Neural crest cell (in vitro differentiated cells): Measurements from ENCODE around the gene GLB1L3. TPM values are rescaled to one million over a fixed set of nuclear protein-coding genes. Genes with fewer than 3 reads are reported as not detected.
A peak's percentile ranks its signal among the peaks of the same experiment; 100 is the strongest.

Source experiments
- DNase-seq: peaks from one replicate; pipeline ENCODE4 v3.0.0; 2021; ENCODE audit warnings: low read depth, mixed read lengths, low spot score
- H3K27ac Mint-ChIP-seq: one replicate; pipeline ENCODE4 v1.8.0; 2021; ENCODE audit warnings: mild to moderate bottlenecking, mixed read lengths; ENCODE audit not compliant: unreplicated experiment
- H3K27me3 Mint-ChIP-seq: 2 replicates; pipeline ENCODE4 v1.8.0; 2021; ENCODE audit warnings: low read depth, mild to moderate bottlenecking, mixed read lengths
- H3K36me3 Mint-ChIP-seq: 2 replicates; pipeline ENCODE4 v1.8.0; 2021; ENCODE audit warnings: low read depth, mild to moderate bottlenecking, mixed read lengths
- H3K4me1 Mint-ChIP-seq: 2 replicates; pipeline ENCODE4 v1.8.0; 2021; ENCODE audit warnings: mixed read lengths
- H3K4me3 Mint-ChIP-seq: one replicate; pipeline ENCODE4 v1.8.0; 2021; ENCODE audit warnings: mild to moderate bottlenecking, mixed read lengths
- H3K9me3 Mint-ChIP-seq: 2 replicates; pipeline ENCODE4 v1.8.0; 2021; ENCODE audit warnings: mixed read lengths
- CTCF ChIP-seq: fragments of 200-600 bp; sonication (generic); conservative IDR thresholded peaks from 2 replicates; pipeline ENCODE4 v1.5.0; 2021; ENCODE audit warnings: antibody characterized with exemption, mild to moderate bottlenecking
- total RNA-seq: library from RNA; stranded (reverse); gene quantifications from 2 replicates; pipeline ENCODE4 v1.2.1, GENCODE V29; 2021

The GLB1L3 gene
- total RNA-seq, 1 donor from 2014 or later = 0.28 TPM

DNA sequence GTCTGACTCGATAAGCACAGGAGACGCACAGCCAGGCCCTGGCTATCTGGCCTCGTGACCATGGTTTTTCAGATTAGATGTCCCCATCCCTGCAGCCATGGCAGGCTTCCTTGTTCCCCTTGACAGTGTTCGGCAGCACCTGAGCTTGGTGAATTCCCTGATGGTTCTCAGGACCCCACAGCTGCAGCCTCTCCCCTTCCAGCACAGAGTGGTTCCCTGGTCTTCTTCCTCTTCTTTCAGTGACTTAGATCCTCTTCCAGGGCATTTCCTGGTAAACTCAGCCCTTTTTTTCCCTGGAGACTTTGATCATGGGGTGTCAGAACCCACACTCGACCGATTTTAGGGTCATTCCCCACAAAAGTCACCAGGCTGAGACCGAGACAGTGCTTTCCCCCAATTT, 14.5 kb downstream of the GLB1L3 start:
- Mint-ChIP-seq H3K36me3 (no peaks in the 10 kb centered on the region), H3K27me3 (peaks cover 15% of the 10 kb centered on the region), H3K4me3 (no peak overlapping the region), H3K4me1 (peaks cover 14% of the 10 kb centered on the region), H3K27ac (peak overlapping the region; percentile 13), H3K9me3 (no peaks in the 10 kb centered on the region)
- no peak for DNase-seq
- TF ChIP-seq CTCF = no peak

DNA sequence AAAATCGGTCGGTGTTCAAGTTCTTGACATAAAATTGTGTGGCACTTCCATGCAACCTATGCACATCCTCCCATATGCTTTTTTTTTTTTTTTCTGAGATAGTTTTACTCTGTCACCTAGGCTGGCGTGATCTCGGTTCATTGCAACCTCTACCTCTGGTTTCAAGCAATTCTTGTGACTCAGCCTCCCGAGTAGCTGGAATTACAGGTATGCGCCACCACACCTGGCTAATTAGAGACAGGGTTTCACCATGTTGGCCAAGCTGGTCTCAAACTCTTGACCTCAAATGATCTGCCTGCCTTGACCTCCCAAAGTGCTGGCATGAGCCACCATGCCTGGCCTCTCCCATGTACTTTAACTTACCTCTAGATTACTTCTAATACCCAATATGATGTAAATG, 15.0 kb downstream of the GLB1L3 start:
- Mint-ChIP-seq H3K4me3 (no peak overlapping the region), H3K27ac (no peak overlapping the region), H3K4me1 (peaks cover 14% of the 10 kb centered on the region), H3K9me3 (no peaks in the 10 kb centered on the region), H3K36me3 (no peaks in the 10 kb centered on the region), H3K27me3 (peaks cover 15% of the 10 kb centered on the region)
- no peak for TF ChIP-seq CTCF
- DNase-seq = no peak

GRCh38 chr11:134292661-134293060, 16.5 kb downstream of the GLB1L3 start:
- H3K36me3 Mint-ChIP-seq = no peaks in the 10 kb centered on the region

DNA sequence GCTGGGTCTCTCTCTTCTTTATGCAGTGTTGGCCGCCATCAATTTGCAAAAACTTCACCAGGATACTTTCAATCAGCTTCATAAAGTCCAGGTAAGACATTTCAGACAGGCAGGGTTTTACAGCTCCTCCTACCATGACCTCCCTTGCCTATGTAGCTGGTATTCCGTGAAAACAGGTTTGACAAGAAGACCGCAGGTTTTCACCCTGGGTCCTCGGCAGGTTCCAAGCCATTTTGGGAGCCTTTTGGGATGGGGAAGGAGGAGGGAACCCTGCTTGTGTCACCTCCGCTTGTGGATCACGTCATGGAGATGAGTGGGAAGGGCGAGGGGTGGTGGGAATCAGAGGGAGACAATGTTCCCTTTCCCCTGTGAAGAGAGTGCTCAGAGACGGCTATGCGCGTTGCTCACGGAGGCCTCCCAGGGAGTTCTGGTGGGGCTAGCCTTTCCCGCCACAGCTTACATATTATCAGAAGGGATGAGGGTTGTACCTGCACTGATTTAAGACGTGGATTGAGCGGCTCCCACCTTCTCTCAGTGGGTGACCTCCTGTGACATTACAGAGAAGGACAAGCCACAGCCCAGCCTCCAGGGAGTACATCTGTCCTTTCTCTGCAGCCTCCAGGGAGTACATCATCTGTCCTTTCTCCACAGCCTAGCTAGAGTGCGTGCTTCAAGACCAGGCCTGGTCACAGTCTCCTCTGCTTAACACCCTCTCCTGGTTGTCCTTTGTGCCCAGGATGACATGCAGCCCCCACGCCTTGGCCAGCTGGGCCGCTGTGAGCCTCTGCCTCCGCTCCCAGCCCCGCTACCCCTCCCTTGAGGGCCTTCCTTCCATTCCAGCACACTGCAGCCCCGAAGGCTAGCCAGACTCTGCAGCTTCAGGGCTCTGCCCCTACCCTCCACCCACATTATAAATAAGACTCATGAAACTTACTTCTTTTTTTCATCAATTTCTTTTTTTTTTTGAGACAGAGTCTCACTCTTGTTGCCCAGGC, 17.2 kb downstream of the GLB1L3 start:
- DNase-seq = no peak
- H3K27ac Mint-ChIP-seq = no peak overlapping the region

More at GRCh38 chr11:134292661-134293060, 16.5 kb downstream of the GLB1L3 start:
- Mint-ChIP-seq H3K9me3 (no peaks in the 10 kb centered on the region), H3K27me3 (peaks cover 15% of the 10 kb centered on the region), H3K4me3 (no peak overlapping the region), H3K27ac (no peak overlapping the region), H3K4me1 (peaks cover 14% of the 10 kb centered on the region)
- DNase-seq = no peak
- no peak for TF ChIP-seq CTCF

DNA sequence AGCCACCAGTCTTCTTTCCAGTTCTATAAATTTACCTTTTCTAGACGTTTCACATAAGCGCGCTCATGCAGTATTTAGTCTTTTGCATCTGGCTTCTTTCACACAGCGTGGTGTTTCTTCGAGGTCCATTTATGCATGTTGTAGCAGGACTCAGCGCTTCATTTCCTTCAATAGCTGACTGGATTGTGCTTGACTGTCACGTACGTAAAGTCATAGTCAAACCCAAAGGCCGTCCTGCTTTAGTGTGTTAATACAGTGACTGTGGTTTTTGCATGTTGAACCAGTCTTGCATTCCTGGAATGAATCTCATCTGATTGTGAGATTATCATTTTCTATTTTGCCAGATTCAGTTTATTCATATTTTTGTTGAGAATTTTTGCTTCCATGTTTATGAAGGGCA, 18.5 kb downstream of the GLB1L3 start:
- Mint-ChIP-seq H3K27ac (no peak overlapping the region), H3K27me3 (peaks cover 10% of the 10 kb centered on the region), H3K4me1 (peaks cover 1% of the 10 kb centered on the region), H3K36me3 (no peaks in the 10 kb centered on the region), H3K4me3 (no peak overlapping the region), H3K9me3 (no peaks in the 10 kb centered on the region)
- DNase-seq = no peak
- TF ChIP-seq CTCF = no peak

More for the DNA sequence above, 17.2 kb downstream of the GLB1L3 start:
- Mint-ChIP-seq H3K4me3 (no peak overlapping the region), H3K9me3 (no peaks in the 10 kb centered on the region), H3K27me3 (peaks cover 12% of the 10 kb centered on the region), H3K36me3 (no peaks in the 10 kb centered on the region), H3K4me1 (peaks cover 9% of the 10 kb centered on the region)
- no peak for TF ChIP-seq CTCF
